HG03095 (cell line): ENCODE measurements around the gene BMPR1B.

ENCODE experiments used
- ATAC-seq: cut with Tn5 transposase; IDR thresholded peaks from one replicate; pipeline ENCODE4 v1.9.1; 2021; ENCODE audit warnings: moderate library complexity; ENCODE audit not compliant: unreplicated experiment

The BMPR1B gene

DNA sequence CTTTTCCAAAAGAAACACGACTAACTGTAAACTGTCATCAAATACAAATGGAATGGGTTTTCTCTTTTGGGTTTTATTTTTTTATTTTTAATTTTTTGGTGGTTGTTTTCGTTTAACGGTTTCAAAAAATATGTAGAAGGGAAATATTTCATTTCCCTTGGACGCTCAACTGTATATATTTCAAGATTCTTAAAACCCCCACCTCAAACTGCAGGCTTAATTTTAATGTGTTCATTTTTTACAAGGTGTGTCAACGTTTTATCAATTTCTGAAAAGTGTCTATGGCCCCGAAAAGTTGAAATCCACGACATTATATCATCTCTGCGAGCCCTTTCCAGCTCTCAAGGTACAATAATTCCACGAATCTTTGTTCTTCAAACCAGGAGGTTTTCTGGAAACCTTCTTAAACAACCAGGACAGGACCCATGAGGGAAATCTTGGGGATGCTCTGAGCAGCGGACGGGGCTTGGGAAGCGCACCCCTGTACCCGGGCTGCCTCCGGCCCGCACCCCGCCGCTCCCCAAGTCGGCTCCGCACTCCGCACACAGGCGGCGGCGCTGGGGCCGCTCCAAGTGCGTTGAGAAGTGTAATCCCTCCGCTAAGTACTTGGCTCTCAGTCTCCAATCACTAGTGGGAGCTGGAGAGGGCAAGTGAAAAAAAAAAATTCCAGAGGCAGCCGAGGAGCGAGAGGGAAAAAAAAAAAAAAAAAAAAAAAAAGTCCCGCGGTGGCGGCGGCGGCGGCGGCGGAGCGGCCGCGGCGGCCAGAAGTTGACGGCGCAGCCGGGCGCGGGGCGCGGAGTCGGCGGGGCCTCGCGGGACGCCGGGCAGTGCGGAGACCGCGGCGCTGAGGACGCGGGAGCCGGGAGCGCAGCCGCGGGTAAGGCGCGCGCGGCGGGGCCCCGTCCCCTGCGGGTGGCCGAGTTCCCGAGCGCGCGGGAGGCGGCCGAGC, at the start of gene BMPR1B:
TSS of gene BMPR1B (plus strand) at position 764 of the 949 bp plus-strand sequence. CDS start 346,470 bp downstream, outside the sequence.
- no peak for ATAC-seq

DNA sequence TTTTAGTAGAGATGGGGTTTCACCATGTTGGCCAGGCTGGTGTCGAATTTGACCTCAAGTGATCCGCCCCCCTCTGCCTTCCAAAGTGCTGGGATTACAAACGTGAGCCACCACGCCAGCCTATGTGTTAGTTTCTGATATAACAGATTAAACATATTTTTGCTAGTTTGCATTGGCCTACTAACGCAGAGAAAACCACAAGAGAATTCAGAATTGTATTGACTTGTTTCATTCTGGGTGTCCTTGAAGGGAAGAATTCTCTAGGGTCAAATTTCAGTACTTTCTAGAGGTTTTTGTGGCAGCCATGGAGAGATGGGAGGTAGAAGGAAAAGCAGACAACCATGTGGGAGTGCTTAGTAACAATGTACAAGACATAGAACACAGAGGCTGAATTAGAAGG, 46.1 kb upstream of the BMPR1B start:
- no peak for ATAC-seq

DNA sequence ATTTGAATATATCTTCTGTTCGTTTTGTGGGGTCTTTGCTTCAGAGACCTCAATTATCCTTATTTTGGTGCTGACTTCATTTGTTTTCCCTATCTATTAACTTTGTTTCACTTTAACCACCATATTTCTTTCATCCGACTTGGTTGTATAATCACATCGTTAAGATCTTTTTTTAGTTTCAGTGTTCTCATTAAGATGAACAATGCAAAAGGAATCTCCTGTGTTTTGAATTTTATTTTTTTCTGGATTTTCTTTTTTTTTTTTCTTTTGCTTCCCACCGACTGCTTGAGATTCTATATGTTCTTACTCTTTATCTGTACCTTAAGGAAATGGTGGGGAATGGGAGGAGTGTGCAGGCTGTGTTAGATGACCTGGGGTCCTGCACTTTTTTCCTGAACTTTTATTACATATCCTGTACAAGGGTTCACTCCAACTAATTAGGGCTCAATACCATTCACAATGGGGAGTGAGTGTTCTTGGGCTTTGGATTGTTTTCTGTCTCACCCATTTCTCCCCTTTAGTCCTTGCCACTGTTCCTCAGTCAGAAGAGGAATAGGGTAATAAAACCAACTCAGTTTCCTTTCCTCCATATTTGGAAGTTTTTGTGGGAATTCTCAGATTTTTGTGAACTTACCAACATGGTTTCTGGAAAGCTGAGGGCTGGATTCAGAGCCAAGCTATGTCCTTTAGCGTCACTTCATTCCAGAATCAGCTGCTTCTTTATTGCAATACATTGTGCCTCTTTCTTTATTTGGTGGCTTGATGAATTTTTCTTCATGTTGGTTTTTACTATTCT, 43.2 kb upstream of the BMPR1B start:
- no peak for ATAC-seq

DNA sequence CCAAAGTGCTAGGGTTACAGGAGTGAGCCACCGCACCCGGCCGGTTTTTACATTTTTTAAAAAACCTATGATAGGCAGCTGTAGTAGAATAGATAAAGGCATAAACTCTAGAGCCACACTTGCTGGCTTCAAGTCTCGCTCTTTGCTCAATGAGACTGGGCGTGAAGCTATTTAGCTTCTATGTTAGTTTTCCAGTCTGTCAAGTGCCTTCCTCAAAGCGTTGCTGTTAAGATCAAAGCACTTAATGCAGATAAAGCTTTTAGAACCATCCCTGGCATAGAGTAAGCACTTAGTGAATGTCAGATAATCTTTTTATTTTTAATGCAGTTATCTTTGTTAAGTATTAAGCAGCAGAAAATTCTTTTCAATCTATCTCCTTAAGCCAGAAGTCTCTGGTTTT, 42.0 kb upstream of the BMPR1B start:
- ATAC-seq: no peak

DNA sequence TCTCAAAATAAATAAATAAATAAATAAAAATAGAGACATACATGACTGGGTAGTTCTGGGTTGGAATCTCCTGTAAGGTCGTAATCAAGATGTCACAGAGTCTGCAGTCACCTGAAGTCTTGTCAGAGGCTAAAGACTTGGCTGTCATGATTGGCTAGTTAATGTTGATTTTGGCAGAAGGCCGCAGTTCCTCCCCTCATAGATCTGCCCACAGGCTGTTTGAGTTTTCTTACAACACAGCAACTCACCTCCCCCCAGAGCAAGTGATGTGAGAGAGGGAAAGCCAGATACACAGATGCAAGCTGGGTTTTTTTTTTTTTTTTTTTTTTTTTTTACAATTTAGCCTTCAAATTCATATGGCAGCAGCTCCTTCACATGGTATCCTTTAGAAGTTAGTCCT, 36.4 kb upstream of the BMPR1B start:
- no peak for ATAC-seq

DNA sequence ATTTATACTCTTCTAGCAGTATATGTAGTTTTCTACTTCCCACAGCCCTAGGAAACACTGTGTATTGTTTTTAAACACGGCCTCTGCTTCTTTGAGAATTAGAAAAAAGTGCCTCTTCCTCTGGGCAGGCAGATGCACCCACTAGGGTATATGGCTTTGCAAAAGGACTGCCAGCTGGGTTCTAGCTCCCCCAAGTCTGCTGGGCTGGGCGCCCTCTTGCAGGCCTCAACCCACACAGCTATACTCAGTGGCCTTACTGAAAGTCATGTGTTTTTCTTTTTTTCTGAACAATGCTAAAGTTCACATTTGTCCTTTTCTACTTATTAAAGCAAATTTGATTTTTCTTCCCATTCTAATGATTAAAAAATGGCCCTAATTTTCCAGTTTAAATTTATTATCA, 35.5 kb upstream of the BMPR1B start:
- no peak for ATAC-seq

DNA sequence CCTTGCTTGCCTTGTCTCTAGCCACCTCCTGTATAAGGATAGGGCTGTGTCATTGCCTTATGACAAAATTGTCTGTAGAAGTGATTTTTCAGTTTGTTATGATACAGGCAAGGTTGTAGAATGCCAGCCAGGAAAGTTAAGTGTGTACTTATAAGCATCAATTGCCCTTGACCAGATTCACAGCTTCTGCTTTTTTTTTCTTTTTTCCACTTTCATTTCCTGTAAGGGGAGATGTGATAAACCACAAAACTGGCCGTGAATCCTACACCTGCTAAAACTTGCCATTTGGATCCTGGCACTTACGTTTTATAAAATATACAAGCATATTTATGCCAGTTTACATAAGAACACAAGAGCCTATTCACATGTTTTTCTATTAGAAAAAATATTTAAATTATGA, 35.0 kb upstream of the BMPR1B start:
- ATAC-seq: no peak

DNA sequence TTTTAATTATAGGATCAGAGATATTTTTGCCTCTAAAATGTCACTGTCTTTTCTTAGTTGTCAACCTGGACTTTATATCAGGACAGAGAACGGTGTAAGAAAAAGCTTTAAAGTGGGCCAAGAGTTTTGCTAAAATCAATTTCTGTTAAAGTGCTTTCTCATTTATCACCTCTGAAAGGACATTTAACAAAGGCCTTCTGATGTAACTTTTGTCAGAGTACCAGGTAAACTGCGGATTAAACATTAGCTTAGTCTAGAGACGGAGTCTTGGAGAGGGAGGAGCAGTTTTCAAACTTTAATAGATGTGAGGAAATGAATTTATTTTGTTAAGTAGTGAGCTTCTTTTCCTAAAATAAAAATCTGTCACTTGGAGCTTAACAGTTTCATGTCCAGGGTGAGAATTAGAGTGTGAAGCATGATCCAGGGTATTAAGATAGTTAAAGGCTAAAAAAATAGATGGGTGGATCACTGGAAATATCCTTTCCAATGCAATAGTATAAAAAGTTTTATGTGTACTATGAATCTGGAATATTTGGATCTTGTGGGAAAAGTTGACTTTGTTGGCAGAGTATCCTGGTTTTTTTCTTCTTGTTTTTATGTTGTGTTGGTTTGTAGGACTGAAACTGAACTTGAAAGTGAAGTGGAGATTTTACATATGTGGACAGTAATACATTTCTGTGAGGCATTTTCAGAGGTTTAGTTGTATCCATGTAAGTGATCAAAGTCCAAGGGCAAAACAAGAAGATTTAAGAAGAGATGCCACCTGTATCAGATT, 33.6 kb upstream of the BMPR1B start:
- no peak for ATAC-seq

DNA sequence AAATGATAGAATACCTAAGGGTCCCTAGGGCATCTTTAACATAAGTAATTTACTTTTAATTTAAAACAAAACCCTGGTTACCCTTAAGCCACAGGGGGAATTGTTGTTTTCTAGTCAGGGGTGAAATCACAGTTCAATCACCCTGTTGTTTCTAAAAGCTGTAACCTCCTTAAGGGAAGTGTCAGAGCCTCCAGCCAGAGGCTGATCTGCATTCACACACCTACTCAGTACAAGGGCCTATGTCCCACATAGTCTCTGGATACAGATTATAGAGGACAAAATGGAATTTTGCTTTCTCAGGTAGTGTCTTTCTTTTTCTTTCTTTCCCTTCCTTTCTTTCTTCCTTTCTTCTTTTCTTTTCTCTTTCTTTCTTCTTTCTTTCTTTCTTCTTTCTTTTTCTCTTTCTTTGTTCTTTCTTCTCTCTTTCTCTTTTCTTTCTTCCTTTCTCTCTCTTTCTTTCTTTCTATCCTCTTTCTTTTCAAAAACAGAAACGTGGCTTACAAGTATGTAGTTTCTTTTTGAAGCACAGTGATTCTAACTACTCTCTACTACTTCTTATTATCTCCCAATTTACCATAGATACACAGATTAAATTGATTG, 31.1 kb upstream of the BMPR1B start:
- ATAC-seq: no peak

DNA sequence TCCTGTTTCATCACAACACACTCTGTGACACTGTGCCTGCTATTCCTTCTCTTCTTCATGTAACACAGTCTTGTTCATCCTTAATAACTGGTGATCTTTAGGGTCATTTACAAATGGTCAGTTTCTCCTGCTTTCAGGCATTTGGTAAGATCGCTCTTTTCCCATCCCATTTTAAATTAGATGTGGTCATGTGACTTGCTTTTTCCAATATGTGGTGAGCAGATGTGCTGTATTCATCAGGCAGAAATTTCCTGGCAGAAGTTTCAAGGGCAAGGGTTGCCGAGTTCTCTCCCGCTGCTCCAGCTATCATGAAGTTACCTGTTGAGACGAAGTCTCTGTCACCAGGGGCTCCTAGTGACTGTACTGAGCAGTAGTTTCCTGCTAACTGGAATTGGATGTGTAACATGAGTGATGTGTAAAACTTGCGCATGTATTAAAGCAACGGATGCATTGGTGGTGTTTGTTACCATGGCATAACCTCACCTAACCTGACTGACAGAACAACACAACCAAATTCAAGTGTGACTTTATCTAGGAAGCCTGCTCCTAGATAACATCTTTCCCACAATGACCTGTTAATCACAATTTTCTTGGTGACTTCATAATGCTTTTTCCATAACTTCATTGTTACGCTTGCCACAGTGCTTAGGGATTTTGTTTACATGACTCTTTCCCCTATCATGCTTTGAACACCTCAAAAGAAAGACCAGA, 29.5 kb upstream of the BMPR1B start:
- no peak for ATAC-seq

DNA sequence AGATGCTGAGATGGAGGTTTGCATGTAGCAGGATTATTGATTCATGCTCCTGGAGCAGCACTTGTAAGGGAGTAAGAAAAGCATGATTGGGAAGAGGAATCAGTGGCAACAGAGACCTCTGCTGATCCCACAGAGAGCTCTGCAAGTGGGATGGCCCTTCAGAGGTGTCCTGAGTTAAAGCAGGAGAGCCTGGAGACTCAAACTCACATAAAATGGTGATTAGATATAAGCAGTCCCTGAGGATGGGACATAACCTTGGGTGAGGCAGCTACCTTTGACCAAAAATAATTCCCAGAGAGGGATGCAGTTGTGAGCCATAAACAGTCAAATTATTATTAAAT, 25.4 kb upstream of the BMPR1B start:
- ATAC-seq: no peak

DNA sequence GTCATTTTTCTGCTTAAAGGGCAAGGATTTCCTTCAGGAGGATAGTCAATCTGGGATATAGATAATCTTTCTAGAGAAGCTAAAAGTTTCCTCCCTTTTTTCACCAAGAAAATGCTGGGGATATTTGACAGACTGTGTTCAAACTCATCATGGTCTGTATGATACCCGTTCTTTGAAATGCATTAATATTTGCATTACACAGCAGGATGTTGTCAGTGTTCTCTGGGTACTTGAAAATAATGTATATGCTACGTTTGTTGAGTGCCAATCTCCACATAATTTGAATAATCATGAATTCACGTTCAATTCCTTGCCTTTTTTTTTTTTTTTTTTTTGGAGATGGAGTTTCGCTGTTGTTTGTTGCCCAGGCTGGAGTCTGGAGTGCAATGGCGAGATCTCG, 18.0 kb upstream of the BMPR1B start:
- ATAC-seq: no peak

DNA sequence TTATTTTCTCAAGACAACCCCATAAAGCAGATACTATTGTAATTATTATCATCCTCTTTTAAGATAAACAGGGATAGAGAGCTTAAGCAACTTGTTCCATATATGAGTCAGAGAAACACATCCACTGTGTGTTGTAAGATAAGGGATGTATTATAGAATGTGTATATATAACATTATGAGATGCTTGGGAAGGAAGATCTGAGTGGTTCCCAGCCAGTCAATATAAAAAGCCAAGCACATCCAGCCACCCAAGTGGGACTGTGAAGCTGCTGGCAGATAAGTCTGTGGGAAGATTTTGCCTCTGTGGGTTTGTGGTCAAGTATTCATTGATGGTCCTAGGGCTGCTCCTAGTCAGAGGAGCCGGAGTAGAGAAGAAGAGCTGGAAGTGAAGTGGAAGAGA, 16.5 kb upstream of the BMPR1B start:
- no peak for ATAC-seq

DNA sequence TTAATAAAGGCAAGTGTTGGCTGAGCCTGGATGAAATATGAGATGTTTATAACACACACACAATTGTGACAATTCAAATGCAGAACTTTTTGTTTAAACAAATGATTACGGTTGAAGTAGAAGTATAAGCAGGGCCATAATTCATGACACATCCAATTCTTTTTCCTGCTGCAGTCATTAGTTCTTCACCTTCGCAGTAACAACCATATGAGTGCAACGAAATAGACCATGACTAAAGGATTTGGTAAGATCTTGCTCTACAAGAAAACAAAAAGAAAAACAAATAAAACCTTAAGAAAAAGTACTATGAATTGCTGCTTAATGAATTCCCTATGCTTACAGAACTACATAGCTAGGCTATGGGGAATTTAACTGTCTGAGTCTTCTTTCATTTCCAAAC, 13.9 kb upstream of the BMPR1B start:
- no peak for ATAC-seq

DNA sequence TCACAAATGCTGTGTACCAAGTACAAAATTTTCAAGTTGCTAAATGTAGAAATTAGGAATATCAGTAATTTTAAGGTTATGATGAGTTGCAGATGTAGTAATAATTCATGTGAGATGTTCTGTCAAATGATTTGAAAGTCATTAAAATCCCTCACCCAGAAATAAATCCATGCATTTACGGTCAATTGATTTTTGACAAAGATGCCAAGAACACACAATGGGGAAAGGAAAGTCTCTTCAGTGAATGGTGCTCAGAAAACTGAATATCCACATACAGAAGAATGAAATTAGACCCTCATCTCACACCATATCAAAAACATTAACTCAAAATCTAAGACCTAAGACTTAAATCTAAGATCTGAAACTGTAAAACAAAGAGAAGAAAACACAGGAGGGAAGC, 12.9 kb upstream of the BMPR1B start:
- ATAC-seq: no peak

DNA sequence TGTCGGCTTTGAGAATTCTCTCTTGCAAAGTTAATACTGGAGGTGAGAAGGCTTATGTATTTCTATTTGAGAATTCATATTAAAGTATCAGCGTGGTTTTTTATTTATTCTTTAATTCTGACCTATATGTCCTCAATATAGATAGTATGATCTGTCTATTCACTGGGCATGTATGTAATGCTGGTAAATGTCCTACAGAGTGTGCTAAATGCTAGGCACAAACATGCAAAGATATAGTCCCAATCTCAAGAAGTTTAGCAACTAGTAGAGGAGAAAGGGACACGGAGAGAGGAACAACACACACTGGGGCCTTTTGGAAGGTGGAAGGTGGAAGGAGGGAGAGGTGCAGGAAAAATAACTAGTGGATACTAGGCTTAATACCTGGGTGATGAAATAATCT, 11.0 kb upstream of the BMPR1B start:
- no peak for ATAC-seq

DNA sequence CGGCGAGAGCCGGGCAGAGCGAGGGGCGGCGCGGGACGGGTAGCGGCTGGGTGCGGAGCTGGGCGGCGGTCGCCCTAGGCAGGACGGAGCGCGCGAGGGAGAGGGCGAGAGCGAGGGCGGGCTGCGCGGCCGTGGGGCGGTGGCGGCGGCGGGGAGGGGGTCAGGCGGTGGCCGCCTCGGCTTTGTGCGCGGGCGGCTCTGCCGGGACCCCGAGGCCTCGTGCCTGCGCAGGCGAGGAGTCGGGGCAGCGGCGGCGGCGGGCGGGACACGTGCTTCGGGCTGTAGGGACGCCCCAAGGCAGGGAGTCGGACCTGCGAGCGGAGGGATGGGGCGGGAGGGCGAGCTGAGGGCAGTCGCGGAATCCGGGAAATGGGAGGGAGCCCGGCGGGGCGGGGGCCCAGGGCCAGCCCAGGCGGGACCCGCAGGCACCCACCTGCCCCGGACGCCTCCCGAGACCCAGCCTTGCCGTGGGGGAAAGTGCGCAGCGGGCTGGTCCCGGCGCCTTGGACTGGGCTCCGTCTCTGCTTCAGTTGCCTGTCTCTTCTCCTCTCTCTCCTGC, 465 bp downstream of the BMPR1B start:
- ATAC-seq: no peak

DNA sequence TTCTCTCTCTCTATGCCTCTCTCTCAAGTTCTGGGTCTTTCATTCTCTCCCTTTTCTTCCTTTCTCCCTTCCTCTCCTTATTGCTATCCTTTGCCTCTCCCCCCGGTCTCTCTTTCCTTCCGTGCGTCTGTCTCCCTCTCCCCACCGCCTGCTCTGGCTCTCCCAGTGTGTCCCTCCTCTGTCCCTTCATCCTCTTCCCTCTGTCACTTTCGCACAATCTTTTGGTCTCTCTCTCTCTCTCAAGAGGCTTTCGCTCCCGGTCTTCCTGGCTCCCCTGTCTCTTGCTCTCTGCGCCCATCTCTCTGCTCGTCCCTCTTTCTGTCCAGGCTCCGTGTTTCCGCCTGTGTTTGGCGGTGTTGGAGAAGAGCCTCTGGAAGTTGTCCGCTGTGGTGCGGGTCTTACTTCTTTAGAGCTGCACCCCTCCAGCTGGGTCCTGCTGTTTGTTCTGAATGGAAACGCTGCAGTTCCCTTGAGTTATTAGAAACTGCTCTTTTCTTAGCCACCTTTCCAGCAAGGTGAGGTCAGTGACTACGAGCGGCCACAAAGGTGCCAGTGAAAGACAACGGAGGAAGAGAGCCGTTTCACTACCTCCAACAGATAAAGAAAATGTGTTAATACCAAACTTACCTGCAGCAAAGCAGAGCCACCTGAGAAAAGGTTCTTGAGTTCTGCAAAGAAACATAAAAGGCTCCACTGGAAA, 1.1 kb downstream of the BMPR1B start:
- ATAC-seq: no peak

DNA sequence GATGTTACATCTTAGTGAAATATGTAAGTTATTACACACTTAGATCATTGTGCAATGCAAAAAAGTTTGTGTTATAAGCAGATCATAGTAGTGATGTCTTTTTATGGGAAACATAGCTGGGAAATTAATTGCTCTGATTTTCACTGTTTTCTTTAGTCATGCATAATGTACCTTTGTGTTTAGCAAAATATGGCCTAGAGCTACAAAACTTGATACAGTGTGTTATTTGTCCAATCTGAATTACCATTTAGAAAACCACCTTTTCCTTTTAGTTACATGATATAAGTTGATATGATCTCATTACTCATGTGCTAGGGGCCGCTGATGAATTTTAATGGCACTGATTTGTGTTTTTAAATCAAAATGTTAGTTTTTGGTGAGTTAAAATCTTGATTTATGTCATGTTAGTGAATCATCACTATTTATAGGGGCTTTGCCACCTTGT, 2.0 kb downstream of the BMPR1B start:
- no peak for ATAC-seq
